ENCODE results near the gene TMEM204.

TMEM204 gene

GRCh38 chr16:1511662-1512569 is 21.6 kb upstream of the TMEM204 start:
- no peak overlapping the region for H3K4me3 ChIP-seq (replicated peaks; ENCODE audit: low read depth, low read length)
- TF ChIP-seq CTCF (IDR thresholded peaks at IDR 0.05; ENCODE audit: insufficient read depth, low read length, poor library complexity, severe bottlenecking): no peak
- H3K36me3 ChIP-seq (ENCODE audit: control insufficient read depth, insufficient read depth, low read length): peaks cover 5% of the 10 kb centered on the region
- H3K27me3 ChIP-seq (replicated peaks; ENCODE audit: control insufficient read depth, insufficient read depth, low read length): no peaks in the 10 kb centered on the region
- no peak for DNase-seq (ENCODE audit: extremely low read depth, insufficient read length)

GRCh38 chr16:1512774-1513173 is 20.7 kb upstream of the TMEM204 start:
- Histone ChIP-seq H3K36me3 (ENCODE audit: control insufficient read depth, insufficient read depth, low read length) (peaks cover 5% of the 10 kb centered on the region), H3K4me3 (replicated peaks; ENCODE audit: low read depth, low read length) (no peak overlapping the region), H3K27me3 (replicated peaks; ENCODE audit: control insufficient read depth, insufficient read depth, low read length) (no peaks in the 10 kb centered on the region)
- no peak for TF ChIP-seq CTCF (IDR thresholded peaks at IDR 0.05; ENCODE audit: insufficient read depth, low read length, poor library complexity, severe bottlenecking)
- DNase-seq (ENCODE audit: extremely low read depth, insufficient read length): no peak

GRCh38 chr16:1514507-1514906 is 19.0 kb upstream of the TMEM204 start:
- H3K27me3 ChIP-seq (replicated peaks; ENCODE audit: control insufficient read depth, insufficient read depth, low read length): no peaks in the 10 kb centered on the region
- no peak for DNase-seq (ENCODE audit: extremely low read depth, insufficient read length)
- TF ChIP-seq CTCF (IDR thresholded peaks at IDR 0.05; ENCODE audit: insufficient read depth, low read length, poor library complexity, severe bottlenecking): no peak
- no peak overlapping the region for H3K4me3 ChIP-seq (replicated peaks; ENCODE audit: low read depth, low read length)
- peaks cover 3% of the 10 kb centered on the region for H3K36me3 ChIP-seq (ENCODE audit: control insufficient read depth, insufficient read depth, low read length)

GRCh38 chr16:1518626-1519135 is 14.8 kb upstream of the TMEM204 start:
- H3K36me3 ChIP-seq (ENCODE audit: control insufficient read depth, insufficient read depth, low read length): no peaks in the 10 kb centered on the region
- no peaks in the 10 kb centered on the region for H3K27me3 ChIP-seq (replicated peaks; ENCODE audit: control insufficient read depth, insufficient read depth, low read length)
- no peak for DNase-seq (ENCODE audit: extremely low read depth, insufficient read length)
- no peak for TF ChIP-seq CTCF (IDR thresholded peaks at IDR 0.05; ENCODE audit: insufficient read depth, low read length, poor library complexity, severe bottlenecking)
- no peak overlapping the region for H3K4me3 ChIP-seq (replicated peaks; ENCODE audit: low read depth, low read length)

GRCh38 chr16:1519831-1520230 is 13.6 kb upstream of the TMEM204 start:
- TF ChIP-seq CTCF (IDR thresholded peaks at IDR 0.05; ENCODE audit: insufficient read depth, low read length, poor library complexity, severe bottlenecking): no peak
- Histone ChIP-seq H3K36me3 (ENCODE audit: control insufficient read depth, insufficient read depth, low read length) (no peaks in the 10 kb centered on the region), H3K4me3 (replicated peaks; ENCODE audit: low read depth, low read length) (no peak overlapping the region), H3K27me3 (replicated peaks; ENCODE audit: control insufficient read depth, insufficient read depth, low read length) (no peaks in the 10 kb centered on the region)
- DNase-seq (ENCODE audit: extremely low read depth, insufficient read length): no peak
